Chondrocyte (in vitro differentiated cells): ENCODE data around the gene WDR73. TPM values are rescaled to one million over a fixed set of nuclear protein-coding genes. Genes with fewer than 3 reads are reported as not detected.

Experiments
- DNase-seq: peaks from one replicate; pipeline ENCODE4 v3.0.0; 2021; ENCODE audit warnings: mixed read lengths, low spot score
- H3K27ac Mint-ChIP-seq: one replicate; pipeline ENCODE4 v1.8.0; 2021; ENCODE audit warnings: mild to moderate bottlenecking, moderate library complexity, mixed read lengths; ENCODE audit not compliant: unreplicated experiment
- H3K27me3 Mint-ChIP-seq: 2 replicates; pipeline ENCODE4 v1.8.0; 2021; ENCODE audit warnings: low read depth, mixed read lengths
- H3K36me3 Mint-ChIP-seq: 2 replicates; pipeline ENCODE4 v1.8.0; 2021; ENCODE audit warnings: low read depth, mixed read lengths
- H3K4me1 Mint-ChIP-seq: 2 replicates; pipeline ENCODE4 v1.8.0; 2021; ENCODE audit warnings: low read depth, mild to moderate bottlenecking, mixed read lengths
- H3K4me3 Mint-ChIP-seq: one replicate; pipeline ENCODE4 v1.8.0; 2021; ENCODE audit warnings: mild to moderate bottlenecking, moderate library complexity, mixed read lengths; ENCODE audit not compliant: unreplicated experiment
- H3K9me3 Mint-ChIP-seq: 2 replicates; pipeline ENCODE4 v1.8.0; 2021; ENCODE audit warnings: low read depth, mixed read lengths
- total RNA-seq: library from RNA; stranded (reverse); gene quantifications from 3 replicates; pipeline ENCODE4 v1.2.1, GENCODE V29; 2021
- TF ChIP-seq, protein P1 (sequence below): fragments of 200-600 bp; sonication (generic); IDR thresholded peaks from 2 replicates; pipeline ENCODE4 v1.5.0; 2021; ENCODE audit warnings: antibody characterized with exemption, mild to moderate bottlenecking, moderate library complexity

WDR73 gene
- total RNA-seq, 1 donor from 2014 or later, result 17.0 TPM

GRCh38 chr15:84599906-84600305 is 54.2 kb downstream of the WDR73 start:
- H3K4me3 Mint-ChIP-seq, result peak overlapping the region; percentile 93
- H3K4me1 Mint-ChIP-seq, result peaks cover 35% of the 10 kb centered on the region
- no peak overlapping the region for H3K27ac Mint-ChIP-seq

GRCh38 chr15:84598993-84599392 is 55.1 kb downstream of the WDR73 start:
- no peak overlapping the region for H3K4me3 Mint-ChIP-seq
- peaks cover 6% of the 10 kb centered on the region for H3K27me3 Mint-ChIP-seq
- no peak overlapping the region for H3K27ac Mint-ChIP-seq
- TF ChIP-seq, protein P1, sequence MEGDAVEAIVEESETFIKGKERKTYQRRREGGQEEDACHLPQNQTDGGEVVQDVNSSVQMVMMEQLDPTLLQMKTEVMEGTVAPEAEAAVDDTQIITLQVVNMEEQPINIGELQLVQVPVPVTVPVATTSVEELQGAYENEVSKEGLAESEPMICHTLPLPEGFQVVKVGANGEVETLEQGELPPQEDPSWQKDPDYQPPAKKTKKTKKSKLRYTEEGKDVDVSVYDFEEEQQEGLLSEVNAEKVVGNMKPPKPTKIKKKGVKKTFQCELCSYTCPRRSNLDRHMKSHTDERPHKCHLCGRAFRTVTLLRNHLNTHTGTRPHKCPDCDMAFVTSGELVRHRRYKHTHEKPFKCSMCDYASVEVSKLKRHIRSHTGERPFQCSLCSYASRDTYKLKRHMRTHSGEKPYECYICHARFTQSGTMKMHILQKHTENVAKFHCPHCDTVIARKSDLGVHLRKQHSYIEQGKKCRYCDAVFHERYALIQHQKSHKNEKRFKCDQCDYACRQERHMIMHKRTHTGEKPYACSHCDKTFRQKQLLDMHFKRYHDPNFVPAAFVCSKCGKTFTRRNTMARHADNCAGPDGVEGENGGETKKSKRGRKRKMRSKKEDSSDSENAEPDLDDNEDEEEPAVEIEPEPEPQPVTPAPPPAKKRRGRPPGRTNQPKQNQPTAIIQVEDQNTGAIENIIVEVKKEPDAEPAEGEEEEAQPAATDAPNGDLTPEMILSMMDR, result peak; percentile 85
- DNase-seq, result no peak
- peaks cover 31% of the 10 kb centered on the region for H3K4me1 Mint-ChIP-seq
- H3K9me3 Mint-ChIP-seq, result no peaks in the 10 kb centered on the region
- H3K36me3 Mint-ChIP-seq, result peaks cover 2% of the 10 kb centered on the region

More at GRCh38 chr15:84599906-84600305, 54.2 kb downstream of the WDR73 start:
- DNase-seq, result no peak
- Mint-ChIP-seq H3K36me3 (peaks cover 4% of the 10 kb centered on the region), H3K9me3 (no peaks in the 10 kb centered on the region), H3K27me3 (peaks cover 2% of the 10 kb centered on the region)
- TF ChIP-seq, protein P1, result no peak

- TF ChIP-seq, protein P1, result no peak
- no peak for DNase-seq
- no peaks in the 10 kb centered on the region for H3K9me3 Mint-ChIP-seq
- no peaks in the 10 kb centered on the region for H3K36me3 Mint-ChIP-seq
- H3K4me3 Mint-ChIP-seq, result no peak overlapping the region
- H3K4me1 Mint-ChIP-seq, result peaks cover 27% of the 10 kb centered on the region
- no peak overlapping the region for H3K27ac Mint-ChIP-seq
- peaks cover 7% of the 10 kb centered on the region for H3K27me3 Mint-ChIP-seq
Observed at GRCh38 chr15:84598250-84598649, 55.8 kb downstream of the WDR73 start.

- Mint-ChIP-seq H3K9me3 (no peaks in the 10 kb centered on the region), H3K4me3 (peak overlapping the region; percentile 72), H3K4me1 (peaks cover 19% of the 10 kb centered on the region), H3K27ac (peak overlapping the region; percentile 69), H3K27me3 (peaks cover 10% of the 10 kb centered on the region), H3K36me3 (no peaks in the 10 kb centered on the region)
- DNase-seq, result no peak
- TF ChIP-seq, protein P1, result no peak
Observed at GRCh38 chr15:84597296-84597695, 56.8 kb downstream of the WDR73 start.

GRCh38 chr15:84595660-84596059 is 58.4 kb downstream of the WDR73 start:
- H3K4me3 Mint-ChIP-seq, result no peak overlapping the region
- peaks cover 10% of the 10 kb centered on the region for H3K27me3 Mint-ChIP-seq
- H3K4me1 Mint-ChIP-seq, result peaks cover 8% of the 10 kb centered on the region
- no peaks in the 10 kb centered on the region for H3K36me3 Mint-ChIP-seq
- TF ChIP-seq, protein P1, result no peak
- H3K9me3 Mint-ChIP-seq, result no peaks in the 10 kb centered on the region
- no peak overlapping the region for H3K27ac Mint-ChIP-seq
- no peak for DNase-seq
